Neural progenitor cell (in vitro differentiated cells): Measurements from ENCODE around the gene TUBA3E.
"Not testable (repeated sequence)": the region's sequence is repeated elsewhere in the genome, so short reads cannot be mapped to it uniquely, and the experiment has no call there.

ENCODE experiments used
- EZH2 ChIP-seq: fragments of 200-600 bp; sonication (generic); IDR thresholded peaks from 2 replicates; pipeline ENCODE4 v1.6.1; 2017; ENCODE audit warnings: antibody characterized with exemption, mild to moderate bottlenecking, moderate library complexity
- TF ChIP-seq, protein P1 (sequence below): fragments of 200-600 bp; sonication (generic); IDR thresholded peaks from 2 replicates; pipeline ENCODE4 v1.5.1; 2017; ENCODE audit warnings: antibody characterized with exemption, mild to moderate bottlenecking

DNA sequence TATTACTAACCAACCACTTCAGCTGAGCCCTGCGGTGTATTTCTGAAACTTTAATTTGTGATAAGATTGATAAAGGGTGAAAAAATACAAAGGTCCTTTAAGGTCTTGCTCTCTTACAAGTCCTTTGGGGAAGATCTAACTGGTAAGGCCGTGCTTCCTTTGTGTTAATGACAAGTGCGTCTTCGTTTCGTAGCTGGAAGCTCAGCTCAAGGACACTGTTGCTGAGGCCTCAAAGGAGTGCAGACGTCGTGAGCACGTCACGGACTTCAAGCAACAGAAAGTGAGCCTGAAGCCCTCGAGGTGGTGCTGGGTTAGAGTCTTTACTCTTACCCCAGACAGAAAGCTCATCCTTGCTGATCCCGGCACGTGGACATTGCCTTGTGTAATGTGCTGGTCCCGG, 8.8 kb upstream of the TUBA3E start:
- TF ChIP-seq, protein P1, sequence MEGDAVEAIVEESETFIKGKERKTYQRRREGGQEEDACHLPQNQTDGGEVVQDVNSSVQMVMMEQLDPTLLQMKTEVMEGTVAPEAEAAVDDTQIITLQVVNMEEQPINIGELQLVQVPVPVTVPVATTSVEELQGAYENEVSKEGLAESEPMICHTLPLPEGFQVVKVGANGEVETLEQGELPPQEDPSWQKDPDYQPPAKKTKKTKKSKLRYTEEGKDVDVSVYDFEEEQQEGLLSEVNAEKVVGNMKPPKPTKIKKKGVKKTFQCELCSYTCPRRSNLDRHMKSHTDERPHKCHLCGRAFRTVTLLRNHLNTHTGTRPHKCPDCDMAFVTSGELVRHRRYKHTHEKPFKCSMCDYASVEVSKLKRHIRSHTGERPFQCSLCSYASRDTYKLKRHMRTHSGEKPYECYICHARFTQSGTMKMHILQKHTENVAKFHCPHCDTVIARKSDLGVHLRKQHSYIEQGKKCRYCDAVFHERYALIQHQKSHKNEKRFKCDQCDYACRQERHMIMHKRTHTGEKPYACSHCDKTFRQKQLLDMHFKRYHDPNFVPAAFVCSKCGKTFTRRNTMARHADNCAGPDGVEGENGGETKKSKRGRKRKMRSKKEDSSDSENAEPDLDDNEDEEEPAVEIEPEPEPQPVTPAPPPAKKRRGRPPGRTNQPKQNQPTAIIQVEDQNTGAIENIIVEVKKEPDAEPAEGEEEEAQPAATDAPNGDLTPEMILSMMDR: not testable (repeated sequence)
- TF ChIP-seq EZH2: not testable (repeated sequence)
